ENCODE results near the gene LGI4.

The LGI4 gene

GRCh38 chr19:35162471-35163326 is 27.8 kb upstream of the LGI4 start:
- H3K4me2 ChIP-seq (ENCODE audit: low read length) = no peak overlapping the region
- H3K4me1 ChIP-seq (ENCODE audit: control insufficient read depth, low read length) = peaks cover 14% of the 10 kb centered on the region
- H3K79me2 ChIP-seq (ENCODE audit: control insufficient read depth, low read length) = no peaks in the 10 kb centered on the region
- H3K27ac ChIP-seq (ENCODE audit: low read depth, low read length) = no peak overlapping the region
- H3K9me3 ChIP-seq (ENCODE audit: control insufficient read depth, insufficient read depth, low read length) = no peaks in the 10 kb centered on the region
- H3K36me3 ChIP-seq (ENCODE audit: control insufficient read depth, low read length) = peaks cover 68% of the 10 kb centered on the region
- no peaks in the 10 kb centered on the region for H3F3A ChIP-seq (ENCODE audit: control insufficient read depth, insufficient read depth)
- no peaks in the 10 kb centered on the region for H4K20me1 ChIP-seq (ENCODE audit: control insufficient read depth, insufficient read depth, low read depth, low read length)
- no peak for TF ChIP-seq EZH2phosphoT487 (IDR thresholded peaks at IDR 0.05; ENCODE audit: borderline replicate concordance, low read length)
- TF ChIP-seq, protein P1, sequence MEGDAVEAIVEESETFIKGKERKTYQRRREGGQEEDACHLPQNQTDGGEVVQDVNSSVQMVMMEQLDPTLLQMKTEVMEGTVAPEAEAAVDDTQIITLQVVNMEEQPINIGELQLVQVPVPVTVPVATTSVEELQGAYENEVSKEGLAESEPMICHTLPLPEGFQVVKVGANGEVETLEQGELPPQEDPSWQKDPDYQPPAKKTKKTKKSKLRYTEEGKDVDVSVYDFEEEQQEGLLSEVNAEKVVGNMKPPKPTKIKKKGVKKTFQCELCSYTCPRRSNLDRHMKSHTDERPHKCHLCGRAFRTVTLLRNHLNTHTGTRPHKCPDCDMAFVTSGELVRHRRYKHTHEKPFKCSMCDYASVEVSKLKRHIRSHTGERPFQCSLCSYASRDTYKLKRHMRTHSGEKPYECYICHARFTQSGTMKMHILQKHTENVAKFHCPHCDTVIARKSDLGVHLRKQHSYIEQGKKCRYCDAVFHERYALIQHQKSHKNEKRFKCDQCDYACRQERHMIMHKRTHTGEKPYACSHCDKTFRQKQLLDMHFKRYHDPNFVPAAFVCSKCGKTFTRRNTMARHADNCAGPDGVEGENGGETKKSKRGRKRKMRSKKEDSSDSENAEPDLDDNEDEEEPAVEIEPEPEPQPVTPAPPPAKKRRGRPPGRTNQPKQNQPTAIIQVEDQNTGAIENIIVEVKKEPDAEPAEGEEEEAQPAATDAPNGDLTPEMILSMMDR (IDR thresholded peaks at IDR 0.05; ENCODE audit: low read depth, low read length, poor library complexity, severe bottlenecking) = no peak
- H3K27me3 ChIP-seq (ENCODE audit: control insufficient read depth, low read length) = no peaks in the 10 kb centered on the region
- no peak overlapping the region for H3K4me3 ChIP-seq (ENCODE audit: low read length)
- no peaks in the 10 kb centered on the region for H3K9me2 ChIP-seq (replicated peaks; ENCODE audit: control insufficient read depth, low read length)

DNA sequence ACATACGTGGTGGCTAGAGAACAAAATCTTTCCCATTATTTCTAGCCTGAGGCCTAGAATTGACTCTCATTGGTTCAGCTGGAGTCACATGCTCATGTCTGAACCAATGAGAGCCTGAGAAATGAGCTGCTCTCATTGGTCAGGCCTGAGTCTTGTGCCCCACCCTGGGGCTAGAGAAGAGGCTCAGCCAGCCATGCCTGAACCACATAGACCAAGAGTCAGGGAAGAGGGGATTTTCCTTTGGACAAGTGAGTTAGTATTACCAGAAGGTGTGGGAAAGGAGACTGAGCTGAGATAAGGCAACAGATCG is 26.5 kb upstream of the LGI4 start:
- no peaks in the 10 kb centered on the region for H3K9me2 ChIP-seq (replicated peaks; ENCODE audit: control insufficient read depth, low read length)
- H3F3A ChIP-seq (ENCODE audit: control insufficient read depth, insufficient read depth) = no peaks in the 10 kb centered on the region
- H3K79me2 ChIP-seq (ENCODE audit: control insufficient read depth, low read length) = no peaks in the 10 kb centered on the region
- no peaks in the 10 kb centered on the region for H3K9me3 ChIP-seq (ENCODE audit: control insufficient read depth, insufficient read depth, low read length)
- peaks cover 64% of the 10 kb centered on the region for H3K36me3 ChIP-seq (ENCODE audit: control insufficient read depth, low read length)
- TF ChIP-seq EZH2phosphoT487 (IDR thresholded peaks at IDR 0.05; ENCODE audit: borderline replicate concordance, low read length) = no peak
- TF ChIP-seq, protein P1 (IDR thresholded peaks at IDR 0.05; ENCODE audit: low read depth, low read length, poor library complexity, severe bottlenecking) = no peak
- H4K20me1 ChIP-seq (ENCODE audit: control insufficient read depth, insufficient read depth, low read depth, low read length) = no peaks in the 10 kb centered on the region
- no peak overlapping the region for H3K4me2 ChIP-seq (ENCODE audit: low read length)
- H3K27ac ChIP-seq (ENCODE audit: low read depth, low read length) = no peak overlapping the region
- no peaks in the 10 kb centered on the region for H3K27me3 ChIP-seq (ENCODE audit: control insufficient read depth, low read length)
- H3K4me1 ChIP-seq (ENCODE audit: control insufficient read depth, low read length) = peaks cover 3% of the 10 kb centered on the region
- no peak overlapping the region for H3K4me3 ChIP-seq (ENCODE audit: low read length)

GRCh38 chr19:35160629-35161433 is 26.0 kb upstream of the LGI4 start:
- Histone ChIP-seq H3K36me3 (ENCODE audit: control insufficient read depth, low read length) (peaks cover 60% of the 10 kb centered on the region), H3F3A (ENCODE audit: control insufficient read depth, insufficient read depth) (no peaks in the 10 kb centered on the region), H4K20me1 (ENCODE audit: control insufficient read depth, insufficient read depth, low read depth, low read length) (no peaks in the 10 kb centered on the region), H3K79me2 (ENCODE audit: control insufficient read depth, low read length) (peaks cover 2% of the 10 kb centered on the region), H3K4me1 (ENCODE audit: control insufficient read depth, low read length) (peaks cover 7% of the 10 kb centered on the region), H3K4me3 (ENCODE audit: low read length) (no peak overlapping the region), H3K9me3 (ENCODE audit: control insufficient read depth, insufficient read depth, low read length) (no peaks in the 10 kb centered on the region), H3K9me2 (replicated peaks; ENCODE audit: control insufficient read depth, low read length) (no peaks in the 10 kb centered on the region), H3K4me2 (ENCODE audit: low read length) (no peak overlapping the region), H3K27ac (ENCODE audit: low read depth, low read length) (no peak overlapping the region), H3K27me3 (ENCODE audit: control insufficient read depth, low read length) (no peaks in the 10 kb centered on the region)
- TF ChIP-seq, protein P1 (IDR thresholded peaks at IDR 0.05; ENCODE audit: low read depth, low read length, poor library complexity, severe bottlenecking) = no peak
- TF ChIP-seq EZH2phosphoT487 (IDR thresholded peaks at IDR 0.05; ENCODE audit: borderline replicate concordance, low read length) = no peak

Data from DOHH2 (cell line).